Measurements from ENCODE around the gene INTS13.
"Not testable (repeated sequence)": the region's sequence is repeated elsewhere in the genome, so short reads cannot be mapped to it uniquely, and the experiment has no call there.

DNA sequence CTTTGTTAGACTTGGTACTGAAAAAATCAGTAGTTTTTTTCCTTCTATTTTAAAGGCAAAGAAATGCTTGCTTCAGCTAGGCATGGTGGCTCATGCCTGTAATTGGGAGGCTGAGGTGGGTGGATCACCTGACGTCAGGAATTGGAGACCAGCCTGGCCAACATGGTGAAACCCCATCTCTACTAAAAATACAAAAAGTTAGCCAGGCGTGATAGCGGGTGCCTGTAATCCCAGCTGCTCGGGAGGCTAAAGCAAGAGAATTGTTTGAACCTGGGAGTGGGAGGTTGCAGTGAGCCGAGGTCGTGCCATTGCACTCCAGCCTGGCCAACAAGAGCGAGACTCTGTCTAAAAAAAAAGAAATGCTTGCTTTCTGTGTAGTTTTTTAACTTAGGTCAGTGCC is 23.6 kb upstream of the INTS13 start:
- TF ChIP-seq, protein P1, sequence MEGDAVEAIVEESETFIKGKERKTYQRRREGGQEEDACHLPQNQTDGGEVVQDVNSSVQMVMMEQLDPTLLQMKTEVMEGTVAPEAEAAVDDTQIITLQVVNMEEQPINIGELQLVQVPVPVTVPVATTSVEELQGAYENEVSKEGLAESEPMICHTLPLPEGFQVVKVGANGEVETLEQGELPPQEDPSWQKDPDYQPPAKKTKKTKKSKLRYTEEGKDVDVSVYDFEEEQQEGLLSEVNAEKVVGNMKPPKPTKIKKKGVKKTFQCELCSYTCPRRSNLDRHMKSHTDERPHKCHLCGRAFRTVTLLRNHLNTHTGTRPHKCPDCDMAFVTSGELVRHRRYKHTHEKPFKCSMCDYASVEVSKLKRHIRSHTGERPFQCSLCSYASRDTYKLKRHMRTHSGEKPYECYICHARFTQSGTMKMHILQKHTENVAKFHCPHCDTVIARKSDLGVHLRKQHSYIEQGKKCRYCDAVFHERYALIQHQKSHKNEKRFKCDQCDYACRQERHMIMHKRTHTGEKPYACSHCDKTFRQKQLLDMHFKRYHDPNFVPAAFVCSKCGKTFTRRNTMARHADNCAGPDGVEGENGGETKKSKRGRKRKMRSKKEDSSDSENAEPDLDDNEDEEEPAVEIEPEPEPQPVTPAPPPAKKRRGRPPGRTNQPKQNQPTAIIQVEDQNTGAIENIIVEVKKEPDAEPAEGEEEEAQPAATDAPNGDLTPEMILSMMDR (optimal IDR thresholded peaks at IDR 0.05 in 1 of 3, IDR thresholded peaks at IDR 0.05 in 1 of 3, conservative IDR thresholded peaks at IDR 0.05 in 1 of 3; ENCODE audit: extremely low read depth in 1 of 3, insufficient read depth in 2 of 3, low read length in 3 of 3) = not testable (repeated sequence)
- not testable (repeated sequence) for TF ChIP-seq EZH2 (IDR thresholded peaks at IDR 0.05; ENCODE audit: low read length)

Measured in keratinocyte (primary cell).